Activated T-helper 1 cell treated with anti-CD3 and anti-CD28 coated beads, Interleukin-12 subunit alpha, Interleukin-12 subunit beta, Interleukin-2, Interleukin-4 antibody, amounts not matched to agents 30 ng/mL and 10 ng/mL and 1 ng/mL, durations not matched to agents 14 hours and 24 hours and 36 hours (primary cell): ENCODE data around the gene IL17B. TPM values are rescaled to one million over a fixed set of nuclear protein-coding genes. Genes with fewer than 3 reads are reported as not detected.

Experiments
- DNase-seq: peaks from one replicate; pipeline ENCODE4 v3.0.0; 2021; ENCODE audit warnings: low spot score
- H3K27ac Mint-ChIP-seq: one replicate; pipeline ENCODE4 v1.8.0; 2021; ENCODE audit warnings: mild to moderate bottlenecking, mixed read lengths
- H3K27me3 Mint-ChIP-seq: one replicate; pipeline ENCODE4 v1.8.0; 2022; ENCODE audit warnings: mild to moderate bottlenecking, moderate library complexity, mixed read lengths; ENCODE audit not compliant: insufficient read depth
- H3K36me3 Mint-ChIP-seq: one replicate; pipeline ENCODE4 v1.8.0; 2021; ENCODE audit warnings: low read depth, mixed read lengths
- H3K4me1 Mint-ChIP-seq: one replicate; pipeline ENCODE4 v1.8.0; 2021; ENCODE audit warnings: low read depth, mixed read lengths
- H3K4me3 Mint-ChIP-seq: one replicate; pipeline ENCODE4 v1.8.0; 2021; ENCODE audit warnings: mild to moderate bottlenecking, moderate library complexity, mixed read lengths
- H3K9me3 Mint-ChIP-seq: one replicate; pipeline ENCODE4 v1.8.0; 2021; ENCODE audit warnings: mixed read lengths
- intact Hi-C: fragments of 100-400 bp; cut with micrococcal nuclease; formaldehyde crosslinking; loops from one replicate; pipeline ENCODE4 v1.15.1; 2024
- total RNA-seq: library from RNA; stranded (reverse); gene quantifications from 2 replicates; pipeline ENCODE4 v1.2.3, GENCODE V29; 2022

IL17B gene
- total RNA-seq, 1 donor from 2014 or later, result not detected

- intact Hi-C loops, result no loop called here
- peaks cover 22% of the 10 kb centered on the region for H3K4me1 Mint-ChIP-seq
- peaks cover 18% of the 10 kb centered on the region for H3K36me3 Mint-ChIP-seq
- no peak overlapping the region for H3K27ac Mint-ChIP-seq
- no peaks in the 10 kb centered on the region for H3K9me3 Mint-ChIP-seq
- no peak overlapping the region for H3K4me3 Mint-ChIP-seq
- peaks cover 2% of the 10 kb centered on the region for H3K27me3 Mint-ChIP-seq
- DNase-seq, result no peak
Observed at GRCh38 chr5:149364719-149365118, 14.4 kb downstream of the IL17B start.

GRCh38 chr5:149363936-149364335 lies 15.2 kb downstream of the IL17B start:
- no peak overlapping the region for H3K27ac Mint-ChIP-seq
- H3K36me3 Mint-ChIP-seq, result peaks cover 14% of the 10 kb centered on the region
- H3K27me3 Mint-ChIP-seq, result peaks cover under 1% of the 10 kb centered on the region

GRCh38 chr5:149363358-149363757 lies 15.7 kb downstream of the IL17B start:
- intact Hi-C loops, result no loop called here
- peaks cover 12% of the 10 kb centered on the region for H3K36me3 Mint-ChIP-seq
- H3K27ac Mint-ChIP-seq, result no peak overlapping the region
- H3K27me3 Mint-ChIP-seq, result no peaks in the 10 kb centered on the region
- H3K9me3 Mint-ChIP-seq, result no peaks in the 10 kb centered on the region
- no peak for DNase-seq
- H3K4me3 Mint-ChIP-seq, result no peak overlapping the region
- H3K4me1 Mint-ChIP-seq, result peaks cover 27% of the 10 kb centered on the region

More at GRCh38 chr5:149363936-149364335, 15.2 kb downstream of the IL17B start:
- H3K4me1 Mint-ChIP-seq, result peaks cover 22% of the 10 kb centered on the region
- intact Hi-C loops, result no loop called here
- H3K4me3 Mint-ChIP-seq, result no peak overlapping the region
- no peaks in the 10 kb centered on the region for H3K9me3 Mint-ChIP-seq
- DNase-seq, result no peak

GRCh38 chr5:149362541-149362940 lies 16.6 kb downstream of the IL17B start:
- H3K4me3 Mint-ChIP-seq, result no peak overlapping the region
- peaks cover 12% of the 10 kb centered on the region for H3K36me3 Mint-ChIP-seq
- H3K27me3 Mint-ChIP-seq, result no peaks in the 10 kb centered on the region
- no peaks in the 10 kb centered on the region for H3K9me3 Mint-ChIP-seq
- H3K4me1 Mint-ChIP-seq, result peaks cover 30% of the 10 kb centered on the region
- no peak for DNase-seq
- intact Hi-C loops, result no loop called here
- H3K27ac Mint-ChIP-seq, result no peak overlapping the region

GRCh38 chr5:149360272-149360671 lies 18.8 kb downstream of the IL17B start:
- no peak for DNase-seq
- H3K4me3 Mint-ChIP-seq, result peak overlapping the region; percentile 72

GRCh38 chr5:149358868-149359495 lies 20.1 kb downstream of the IL17B start:
- no peaks in the 10 kb centered on the region for H3K9me3 Mint-ChIP-seq
- DNase-seq, result no peak
- peak overlapping the region; percentile 93 for H3K4me3 Mint-ChIP-seq
- intact Hi-C loops, result loop anchor here (1.0 to 5.0 kb wide), 4 partner anchors 8 to 1723 kb away; partner anchors contain the start of genes SLC26A2 and TNIP1
- H3K27ac Mint-ChIP-seq, result peak overlapping the region; percentile 84
- H3K27me3 Mint-ChIP-seq, result no peaks in the 10 kb centered on the region
- H3K36me3 Mint-ChIP-seq, result peaks cover 30% of the 10 kb centered on the region
- H3K4me1 Mint-ChIP-seq, result peaks cover 58% of the 10 kb centered on the region

More at GRCh38 chr5:149360272-149360671, 18.8 kb downstream of the IL17B start:
- intact Hi-C loops, result no loop called here
- H3K27me3 Mint-ChIP-seq, result no peaks in the 10 kb centered on the region
- peaks cover 49% of the 10 kb centered on the region for H3K4me1 Mint-ChIP-seq
- H3K27ac Mint-ChIP-seq, result peak overlapping the region; percentile 33
- no peaks in the 10 kb centered on the region for H3K9me3 Mint-ChIP-seq
- peaks cover 19% of the 10 kb centered on the region for H3K36me3 Mint-ChIP-seq

DNA sequence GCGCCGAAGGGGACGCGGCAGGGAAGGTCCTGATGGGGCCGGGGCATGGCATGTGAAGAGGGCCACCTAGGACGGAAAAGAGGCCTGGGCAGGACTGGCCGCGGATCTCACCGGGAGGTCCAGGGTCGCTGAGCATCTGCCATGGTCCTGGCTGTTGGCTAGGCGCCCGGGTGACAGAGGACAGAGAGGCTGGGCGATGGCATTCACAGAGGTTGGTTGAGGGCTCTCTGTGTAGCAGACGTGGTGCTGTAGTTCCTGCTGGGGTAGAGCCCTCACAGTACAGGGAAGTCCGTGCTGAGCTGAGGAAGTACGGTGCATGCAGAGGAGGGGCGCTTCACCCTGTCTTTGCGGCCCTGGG lies 20.8 kb downstream of the IL17B start:
- Mint-ChIP-seq H3K27ac (peak overlapping the region; percentile 84), H3K36me3 (peaks cover 34% of the 10 kb centered on the region), H3K9me3 (no peaks in the 10 kb centered on the region), H3K4me3 (peak overlapping the region; percentile 93), H3K27me3 (no peaks in the 10 kb centered on the region), H3K4me1 (peaks cover 63% of the 10 kb centered on the region)
- intact Hi-C loops, result loop anchor here (1.0 to 5.0 kb wide), 4 partner anchors 9 to 1724 kb away; partner anchors contain the start of genes SLC26A2 and TNIP1
- DNase-seq, result peak; percentile 17

- DNase-seq, result peak; percentile 97
- no peaks in the 10 kb centered on the region for H3K27me3 Mint-ChIP-seq
- H3K27ac Mint-ChIP-seq, result peak within 1 kb of the TSS; percentile 84
- peak within 1 kb of the TSS; percentile 93 for H3K4me3 Mint-ChIP-seq
- peaks cover 67% of the 10 kb centered on the region for H3K4me1 Mint-ChIP-seq
- no peaks in the 10 kb centered on the region for H3K9me3 Mint-ChIP-seq
- H3K36me3 Mint-ChIP-seq, result peaks cover 33% of the 10 kb centered on the region
- intact Hi-C loops, result loop anchor here (1.0 to 5.0 kb wide), 7 partner anchors 10 to 1725 kb away; partner anchors contain the start of genes CSNK1A1, GRPEL2, SLC26A2 and TNIP1
Observed at GRCh38 chr5:149357370-149358293, 21.5 kb downstream of the IL17B start, which contains the start of gene PCYOX1L. PCYOX1L (plus strand) TSS chr5:149358046; CDS start chr5:149358069, 23 bp downstream.

- peaks cover 45% of the 10 kb centered on the region for H3K36me3 Mint-ChIP-seq
- H3K4me1 Mint-ChIP-seq, result peaks cover 75% of the 10 kb centered on the region
- H3K4me3 Mint-ChIP-seq, result peak overlapping the region; percentile 41
- DNase-seq, result no peak
- intact Hi-C loops, result loop anchor here (5.0 kb wide), 2 partner anchors 549 to 1726 kb away; partner anchors contain the start of gene TNIP1
- peak overlapping the region; percentile 64 for H3K27ac Mint-ChIP-seq
- no peaks in the 10 kb centered on the region for H3K27me3 Mint-ChIP-seq
- H3K9me3 Mint-ChIP-seq, result no peaks in the 10 kb centered on the region
Observed at GRCh38 chr5:149356391-149356790, 22.7 kb downstream of the IL17B start.

- Mint-ChIP-seq H3K36me3 (peaks cover 50% of the 10 kb centered on the region), H3K4me1 (peaks cover 78% of the 10 kb centered on the region), H3K27ac (peak overlapping the region; percentile 74), H3K9me3 (no peaks in the 10 kb centered on the region), H3K4me3 (peak overlapping the region; percentile 35), H3K27me3 (no peaks in the 10 kb centered on the region)
- intact Hi-C loops, result loop anchor here (5.0 kb wide), 2 partner anchors 548 to 1727 kb away; partner anchors contain the start of gene TNIP1
- DNase-seq, result no peak
Observed at GRCh38 chr5:149355688-149356087, 23.4 kb downstream of the IL17B start.

DNA sequence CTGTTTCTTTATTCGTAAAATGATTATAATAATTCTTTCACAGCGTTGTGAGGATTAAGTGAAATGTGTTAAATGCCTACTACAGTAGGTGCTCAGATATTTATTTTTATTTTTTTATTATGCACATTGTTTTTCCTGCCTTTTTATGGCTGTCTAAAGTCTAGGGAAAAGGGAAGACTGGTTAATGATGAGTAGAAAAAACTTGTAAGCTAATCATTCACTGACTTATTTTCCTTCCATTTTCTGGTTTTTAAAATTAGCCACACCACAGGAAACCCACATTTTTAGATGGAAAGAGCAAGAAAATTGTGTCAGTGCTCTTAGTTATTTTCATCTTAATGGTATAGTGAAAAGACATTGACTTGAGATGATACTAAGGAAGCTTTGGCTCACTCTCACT lies 25.2 kb downstream of the IL17B start:
- H3K4me1 Mint-ChIP-seq, result peaks cover 73% of the 10 kb centered on the region
- H3K27me3 Mint-ChIP-seq, result no peaks in the 10 kb centered on the region
- peak overlapping the region; percentile 74 for H3K27ac Mint-ChIP-seq
- intact Hi-C loops, result no loop called here
- H3K4me3 Mint-ChIP-seq, result peak overlapping the region; percentile 13
- peaks cover 56% of the 10 kb centered on the region for H3K36me3 Mint-ChIP-seq
- DNase-seq, result no peak
- no peaks in the 10 kb centered on the region for H3K9me3 Mint-ChIP-seq

GRCh38 chr5:149352169-149352568 lies 26.9 kb downstream of the IL17B start:
- no peak for DNase-seq
- intact Hi-C loops, result no loop called here
- Mint-ChIP-seq H3K4me3 (no peak overlapping the region), H3K27ac (peak overlapping the region; percentile 33), H3K27me3 (no peaks in the 10 kb centered on the region), H3K4me1 (peaks cover 79% of the 10 kb centered on the region), H3K9me3 (no peaks in the 10 kb centered on the region), H3K36me3 (peaks cover 61% of the 10 kb centered on the region)
